Mesodermal cell (in vitro differentiated cells): Measurements from ENCODE around the gene GALNT5.
"Not testable (repeated sequence)": the region's sequence is repeated elsewhere in the genome, so short reads cannot be mapped to it uniquely, and the experiment has no call there.

Experiments
- H3K27ac ChIP-seq: 2 replicates; pipeline ENCODE4 v1.7.0; 2013; ENCODE audit warnings: mild to moderate bottlenecking, low read depth, low read length, moderate library complexity; ENCODE audit not compliant: severe bottlenecking
- H3K36me3 ChIP-seq: 2 replicates; pipeline ENCODE4 v1.7.1; 2013; ENCODE audit warnings: mild to moderate bottlenecking, low read length, moderate library complexity; ENCODE audit not compliant: control insufficient read depth, insufficient read depth
- H3K4me1 ChIP-seq: one replicate; pipeline ENCODE4 v1.7.1; 2013; ENCODE audit warnings: mild to moderate bottlenecking, low read length; ENCODE audit not compliant: insufficient read depth, control insufficient read depth, poor library complexity, severe bottlenecking
- H3K4me3 ChIP-seq: 2 replicates; pipeline ENCODE4 v1.7.0; 2013; ENCODE audit warnings: low read length, control low read depth, mild to moderate bottlenecking; ENCODE audit not compliant: insufficient read depth, poor library complexity, severe bottlenecking; ENCODE audit errors: extremely low read depth
- H3K9me3 ChIP-seq: 2 replicates; pipeline ENCODE4 v1.7.1; 2013; ENCODE audit warnings: mild to moderate bottlenecking, low read length, moderate library complexity; ENCODE audit not compliant: control insufficient read depth
- whole genome bisulfite sequencing, 2 experiments: methylation state at CpG; one replicate each; pipeline ENCODE4 v1.1.5; 2013; ENCODE audit warnings: missing lambda C conversion rate in 2 of 2; ENCODE audit not compliant: insufficient coverage in 2 of 2; 5-methylcytosine and 5-hydroxymethylcytosine counted together

Gene GALNT5

GRCh38 chr2:157341381-157341780 is 83.9 kb downstream of the GALNT5 start:
- 100% methylated on average over 1 of the region's 2 CpGs for WGBS, 2 experiments

GRCh38 chr2:157345647-157346389 is 88.3 kb downstream of the GALNT5 start:
- Histone ChIP-seq H3K4me1 (no peaks in the 10 kb centered on the region), H3K36me3 (no peaks in the 10 kb centered on the region), H3K4me3 (no peak overlapping the region), H3K9me3 (peaks cover 7% of the 10 kb centered on the region), H3K27ac (no peak overlapping the region)
- WGBS, 2 experiments = no CpG with 5 or more reads among the region's 2 CpGs

More at GRCh38 chr2:157341381-157341780, 83.9 kb downstream of the GALNT5 start:
- H3K36me3 ChIP-seq, H3K4me3 ChIP-seq, H3K27ac ChIP-seq, H3K9me3 ChIP-seq, H3K4me1 ChIP-seq: not testable (repeated sequence)

GRCh38 chr2:157348291-157348921 is 90.9 kb downstream of the GALNT5 start:
- H3K4me3 ChIP-seq = no peak overlapping the region
- H3K4me1 ChIP-seq = no peaks in the 10 kb centered on the region
- H3K36me3 ChIP-seq = no peaks in the 10 kb centered on the region
- 70% methylated on average over 2 of the region's 3 CpGs; no CpG with 5 or more reads in 1 of the 2 experiments for WGBS, 2 experiments
- no peak overlapping the region for H3K27ac ChIP-seq
- H3K9me3 ChIP-seq = peaks cover 7% of the 10 kb centered on the region

GRCh38 chr2:157349949-157350515 is 92.5 kb downstream of the GALNT5 start:
- H3K4me3 ChIP-seq = no peak overlapping the region
- H3K9me3 ChIP-seq = peaks cover 7% of the 10 kb centered on the region
- H3K27ac ChIP-seq = no peak overlapping the region
- H3K4me1 ChIP-seq = no peaks in the 10 kb centered on the region
- WGBS, 2 experiments = 91 to 100% methylated on average over 1 of the region's 1 CpG
- H3K36me3 ChIP-seq = no peaks in the 10 kb centered on the region

GRCh38 chr2:157355618-157356017 is 98.1 kb downstream of the GALNT5 start:
- H3K36me3 ChIP-seq = no peaks in the 10 kb centered on the region
- H3K4me1 ChIP-seq = no peaks in the 10 kb centered on the region
- H3K4me3 ChIP-seq = no peak overlapping the region
- no peak overlapping the region for H3K27ac ChIP-seq
- WGBS, 2 experiments = no CpG with 5 or more reads among the region's 1 CpG
- no peaks in the 10 kb centered on the region for H3K9me3 ChIP-seq

- WGBS, 2 experiments = 80% methylated on average over 1 to 2 of the region's 2 CpGs
- H3K4me3 ChIP-seq = no peak overlapping the region
- H3K9me3 ChIP-seq = no peaks in the 10 kb centered on the region
- H3K36me3 ChIP-seq = no peaks in the 10 kb centered on the region
- H3K27ac ChIP-seq = no peak overlapping the region
- H3K4me1 ChIP-seq = no peaks in the 10 kb centered on the region
Observed at GRCh38 chr2:157359628-157360027, 102.1 kb downstream of the GALNT5 start.

GRCh38 chr2:157361526-157361925 is 104.0 kb downstream of the GALNT5 start:
- no peaks in the 10 kb centered on the region for H3K9me3 ChIP-seq
- no peaks in the 10 kb centered on the region for H3K4me1 ChIP-seq
- no peak overlapping the region for H3K4me3 ChIP-seq
- no peak overlapping the region for H3K27ac ChIP-seq
- H3K36me3 ChIP-seq = no peaks in the 10 kb centered on the region

- Histone ChIP-seq H3K9me3 (no peaks in the 10 kb centered on the region), H3K27ac (no peak overlapping the region), H3K4me3 (no peak overlapping the region), H3K4me1 (no peaks in the 10 kb centered on the region), H3K36me3 (no peaks in the 10 kb centered on the region)
- no CpG with 5 or more reads among the region's 2 CpGs for WGBS, 2 experiments
Observed at GRCh38 chr2:157362627-157363026, 105.1 kb downstream of the GALNT5 start.

- H3K27ac ChIP-seq = no peak overlapping the region
- H3K4me3 ChIP-seq = no peak overlapping the region
- H3K9me3 ChIP-seq = no peaks in the 10 kb centered on the region
- 100% methylated on average over 1 of the region's 2 CpGs; no CpG with 5 or more reads in 1 of the 2 experiments for WGBS, 2 experiments
- H3K4me1 ChIP-seq = no peaks in the 10 kb centered on the region
- H3K36me3 ChIP-seq = no peaks in the 10 kb centered on the region
Observed at GRCh38 chr2:157363612-157364101, 106.2 kb downstream of the GALNT5 start.
